Measurements from ENCODE around the gene OR1L6. TPM values are rescaled to one million over a fixed set of nuclear protein-coding genes. Genes with fewer than 3 reads are reported as not detected.

The OR1L6 gene
- not detected for total RNA-seq

- Mint-ChIP-seq H3K27ac (no peak within 1 kb of the TSS), H3K36me3 (peaks cover 5 to 7% of the 10 kb centered on the region in 2 donors), H3K9me3 (peaks cover 7 to 10% of the 10 kb centered on the region in 2 donors)
- DNase-seq (ENCODE audit: low spot score in 2 of 2), result no peak
- ATAC-seq, result no peak
Measured at GRCh38 chr9:122742003-122742402, at the start of gene OR1L6. TSS of gene OR1L6 (plus strand) at chr9:122742303. CDS start at chr9:122749848, 7,545 bp downstream.

- ATAC-seq (no peak), DNase-seq (ENCODE audit: low spot score in 2 of 2) (no peak)
- peaks cover 16 to 18% of the 10 kb centered on the region in 2 donors for H3K9me3 Mint-ChIP-seq
- no peak overlapping the region for H3K27ac Mint-ChIP-seq
- H3K36me3 Mint-ChIP-seq, result no peaks in the 10 kb centered on the region
Measured at GRCh38 chr9:122695696-122696095, 46.4 kb upstream of the OR1L6 start.

GRCh38 chr9:122718038-122718437 lies 24.1 kb upstream of the OR1L6 start:
- DNase-seq (ENCODE audit: low spot score in 2 of 2), result no peak
- no peak for ATAC-seq
- Mint-ChIP-seq H3K9me3 (peaks cover 30 to 38% of the 10 kb centered on the region in 2 donors), H3K36me3 (peaks cover 7 to 13% of the 10 kb centered on the region in 2 donors), H3K27ac (no peak overlapping the region)

- DNase-seq (ENCODE audit: low spot score in 2 of 2), result no peak
- Mint-ChIP-seq H3K27ac (no peak overlapping the region), H3K36me3 (peaks cover 18 to 19% of the 10 kb centered on the region in 2 donors), H3K9me3 (peaks cover 28 to 46% of the 10 kb centered on the region in 2 donors)
- ATAC-seq, result no peak
Measured at GRCh38 chr9:122719218-122719617, 22.9 kb upstream of the OR1L6 start.

- no peak for ATAC-seq
- no peak within 1 kb of the TSS for H3K27ac Mint-ChIP-seq
- no peak for DNase-seq (ENCODE audit: low spot score in 2 of 2)
- H3K9me3 Mint-ChIP-seq, result peaks cover 34 to 37% of the 10 kb centered on the region in 2 donors
- peaks cover 24 to 43% of the 10 kb centered on the region in 2 donors for H3K36me3 Mint-ChIP-seq
Measured at GRCh38 chr9:122723690-122724089, 18.4 kb upstream of the OR1L6 start, which contains the start of gene OR1L4. TSS of gene OR1L4 (plus strand) at chr9:122723990. CDS start at chr9:122723990, 0 bp downstream.

GRCh38 chr9:122754825-122755224 lies 12.7 kb downstream of the OR1L6 start:
- Mint-ChIP-seq H3K27ac (no peak overlapping the region), H3K9me3 (peaks cover 26 to 31% of the 10 kb centered on the region in 2 donors), H3K36me3 (peaks cover 22 to 27% of the 10 kb centered on the region in 2 donors)
- ATAC-seq (peak in 1 of 2 donors; percentile 22), DNase-seq (ENCODE audit: low spot score in 2 of 2) (no peak)

- ATAC-seq, result no peak
- Mint-ChIP-seq H3K9me3 (peaks cover 27 to 36% of the 10 kb centered on the region in 2 donors), H3K36me3 (peaks cover 22 to 28% of the 10 kb centered on the region in 2 donors), H3K27ac (no peak overlapping the region)
- DNase-seq (ENCODE audit: low spot score in 2 of 2), result no peak
Measured at GRCh38 chr9:122767817-122768216, 25.7 kb downstream of the OR1L6 start.

GRCh38 chr9:122777052-122777451 lies 34.9 kb downstream of the OR1L6 start:
- Mint-ChIP-seq H3K9me3 (peaks cover 5 to 9% of the 10 kb centered on the region in 2 donors), H3K27ac (no peak overlapping the region), H3K36me3 (peaks cover 0 to 3% of the 10 kb centered on the region in 2 donors)
- ATAC-seq, result no peak
- no peak for DNase-seq (ENCODE audit: low spot score in 2 of 2)

- no peak overlapping the region for H3K27ac Mint-ChIP-seq
- no peaks in the 10 kb centered on the region for H3K36me3 Mint-ChIP-seq
Measured at GRCh38 chr9:122777935-122778627, 36.0 kb downstream of the OR1L6 start.

GRCh38 chr9:122779181-122779580 lies 37.1 kb downstream of the OR1L6 start:
- H3K36me3 Mint-ChIP-seq, result no peaks in the 10 kb centered on the region
- no peak for ATAC-seq
- no peak overlapping the region for H3K27ac Mint-ChIP-seq
- no peaks in the 10 kb centered on the region for H3K9me3 Mint-ChIP-seq
- no peak for DNase-seq (ENCODE audit: low spot score in 2 of 2)

More at GRCh38 chr9:122777935-122778627, 36.0 kb downstream of the OR1L6 start:
- DNase-seq (ENCODE audit: low spot score in 2 of 2) (no peak), ATAC-seq (no peak)
- H3K9me3 Mint-ChIP-seq, result peaks cover 0 to 4% of the 10 kb centered on the region in 2 donors

- DNase-seq (ENCODE audit: low spot score in 2 of 2) (no peak), ATAC-seq (no peak)
- Mint-ChIP-seq H3K36me3 (no peaks in the 10 kb centered on the region), H3K27ac (no peak overlapping the region), H3K9me3 (no peaks in the 10 kb centered on the region)
Measured at GRCh38 chr9:122780026-122780425, 37.9 kb downstream of the OR1L6 start.

GRCh38 chr9:122781671-122782070 lies 39.6 kb downstream of the OR1L6 start:
- no peak overlapping the region for H3K27ac Mint-ChIP-seq
- ATAC-seq, result no peak
- H3K9me3 Mint-ChIP-seq, result no peaks in the 10 kb centered on the region
- H3K36me3 Mint-ChIP-seq, result no peaks in the 10 kb centered on the region
- DNase-seq (ENCODE audit: low spot score in 2 of 2), result no peak

- H3K9me3 Mint-ChIP-seq, result no peaks in the 10 kb centered on the region
- DNase-seq (ENCODE audit: low spot score in 2 of 2), result no peak
- H3K27ac Mint-ChIP-seq, result no peak overlapping the region
- no peaks in the 10 kb centered on the region for H3K36me3 Mint-ChIP-seq
- ATAC-seq, result no peak
Measured at GRCh38 chr9:122785269-122785668, 43.2 kb downstream of the OR1L6 start.

- H3K27ac Mint-ChIP-seq, result no peak overlapping the region
- ATAC-seq (no peak), DNase-seq (ENCODE audit: low spot score in 2 of 2) (no peak)
- no peaks in the 10 kb centered on the region for H3K9me3 Mint-ChIP-seq
- no peaks in the 10 kb centered on the region for H3K36me3 Mint-ChIP-seq
Measured at GRCh38 chr9:122786338-122786737, 44.2 kb downstream of the OR1L6 start.

GRCh38 chr9:122788831-122789230 lies 46.7 kb downstream of the OR1L6 start, which contains the start of gene OR5C1:
TSS of gene OR5C1 (plus strand) at chr9:122788933. CDS start at chr9:122788933, 0 bp downstream.
- DNase-seq (ENCODE audit: low spot score in 2 of 2) (no peak), ATAC-seq (no peak)
- H3K9me3 Mint-ChIP-seq, result peaks cover 0 to 1% of the 10 kb centered on the region in 2 donors
- H3K27ac Mint-ChIP-seq, result peak within 1 kb of the TSS in 1 of 2 donors; percentile 17
- no peaks in the 10 kb centered on the region for H3K36me3 Mint-ChIP-seq

GRCh38 chr9:122789256-122790046 lies 47.3 kb downstream of the OR1L6 start:
- Mint-ChIP-seq H3K36me3 (no peaks in the 10 kb centered on the region), H3K9me3 (peaks cover 0 to 6% of the 10 kb centered on the region in 2 donors), H3K27ac (no peak overlapping the region)
- DNase-seq (ENCODE audit: low spot score in 2 of 2) (no peak), ATAC-seq (no peak)
